Measurements from ENCODE around the gene TRAF4.
A peak's percentile ranks its signal among the peaks of the same experiment; 100 is the strongest.

Gene TRAF4, protein sequence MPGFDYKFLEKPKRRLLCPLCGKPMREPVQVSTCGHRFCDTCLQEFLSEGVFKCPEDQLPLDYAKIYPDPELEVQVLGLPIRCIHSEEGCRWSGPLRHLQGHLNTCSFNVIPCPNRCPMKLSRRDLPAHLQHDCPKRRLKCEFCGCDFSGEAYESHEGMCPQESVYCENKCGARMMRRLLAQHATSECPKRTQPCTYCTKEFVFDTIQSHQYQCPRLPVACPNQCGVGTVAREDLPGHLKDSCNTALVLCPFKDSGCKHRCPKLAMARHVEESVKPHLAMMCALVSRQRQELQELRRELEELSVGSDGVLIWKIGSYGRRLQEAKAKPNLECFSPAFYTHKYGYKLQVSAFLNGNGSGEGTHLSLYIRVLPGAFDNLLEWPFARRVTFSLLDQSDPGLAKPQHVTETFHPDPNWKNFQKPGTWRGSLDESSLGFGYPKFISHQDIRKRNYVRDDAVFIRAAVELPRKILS

GRCh38 chr17:28743243-28744103 lies at the start of gene TRAF4:
TSS of gene TRAF4 (plus strand) at chr17:28744011. CDS start at chr17:28744113, 102 bp downstream.
- peak; percentile 53 for DNase-seq (ENCODE audit: low read depth)

GRCh38 chr17:28698253-28698941 lies 45.4 kb upstream of the TRAF4 start:
- DNase-seq (ENCODE audit: low read depth): no peak

DNA sequence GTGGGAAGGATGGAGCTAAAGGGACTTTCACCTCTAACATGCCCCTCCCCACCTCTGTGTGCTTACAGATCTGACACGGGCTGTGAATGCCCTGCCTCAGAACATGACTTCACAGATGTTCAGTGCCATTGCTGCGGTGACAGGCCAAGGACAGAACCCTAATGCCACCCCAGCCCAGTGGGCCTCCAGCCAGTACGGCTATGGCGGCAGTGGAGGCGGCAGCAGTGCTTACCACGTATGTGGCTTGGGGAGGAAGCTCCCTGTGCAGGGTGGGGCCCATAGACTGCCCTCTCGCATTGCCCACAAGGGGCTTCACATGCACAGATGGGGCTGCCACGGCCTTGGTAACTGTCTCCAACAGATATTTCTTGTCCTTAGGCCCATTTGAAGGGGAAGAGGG lies 43.5 kb upstream of the TRAF4 start:
- no peak for DNase-seq (ENCODE audit: low read depth)

DNA sequence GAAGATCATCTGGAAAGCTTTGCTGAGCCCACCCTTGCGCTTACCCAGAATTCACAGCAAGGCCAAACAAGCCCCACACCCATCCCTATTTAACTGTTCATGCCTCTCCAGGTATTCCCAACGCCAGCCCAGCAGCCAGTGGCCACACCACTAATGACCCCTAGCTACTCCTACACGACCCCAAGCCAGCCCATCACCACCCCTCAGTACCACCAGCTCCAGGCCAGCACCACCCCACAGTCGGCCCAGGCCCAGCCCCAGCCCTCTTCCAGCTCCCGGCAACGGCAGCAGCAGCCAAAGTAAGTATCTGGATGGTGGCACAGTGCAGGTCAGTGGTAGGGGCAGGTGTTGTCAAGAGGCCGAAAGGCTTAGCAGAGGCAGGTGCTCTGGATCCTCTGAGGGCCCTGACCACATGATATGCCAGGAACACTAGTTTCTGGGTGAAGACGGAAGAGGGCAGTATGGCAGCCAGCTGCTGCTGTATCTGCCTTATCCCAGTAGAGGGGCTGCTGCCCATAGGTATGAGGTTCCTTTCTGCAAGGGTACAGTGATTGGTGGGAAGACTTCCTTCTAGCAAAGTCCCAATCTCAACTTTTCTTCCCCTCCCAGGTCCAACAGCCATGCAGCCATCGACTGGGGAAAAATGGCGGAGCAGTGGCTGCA lies 42.9 kb upstream of the TRAF4 start:
- DNase-seq (ENCODE audit: low read depth): no peak

DNA sequence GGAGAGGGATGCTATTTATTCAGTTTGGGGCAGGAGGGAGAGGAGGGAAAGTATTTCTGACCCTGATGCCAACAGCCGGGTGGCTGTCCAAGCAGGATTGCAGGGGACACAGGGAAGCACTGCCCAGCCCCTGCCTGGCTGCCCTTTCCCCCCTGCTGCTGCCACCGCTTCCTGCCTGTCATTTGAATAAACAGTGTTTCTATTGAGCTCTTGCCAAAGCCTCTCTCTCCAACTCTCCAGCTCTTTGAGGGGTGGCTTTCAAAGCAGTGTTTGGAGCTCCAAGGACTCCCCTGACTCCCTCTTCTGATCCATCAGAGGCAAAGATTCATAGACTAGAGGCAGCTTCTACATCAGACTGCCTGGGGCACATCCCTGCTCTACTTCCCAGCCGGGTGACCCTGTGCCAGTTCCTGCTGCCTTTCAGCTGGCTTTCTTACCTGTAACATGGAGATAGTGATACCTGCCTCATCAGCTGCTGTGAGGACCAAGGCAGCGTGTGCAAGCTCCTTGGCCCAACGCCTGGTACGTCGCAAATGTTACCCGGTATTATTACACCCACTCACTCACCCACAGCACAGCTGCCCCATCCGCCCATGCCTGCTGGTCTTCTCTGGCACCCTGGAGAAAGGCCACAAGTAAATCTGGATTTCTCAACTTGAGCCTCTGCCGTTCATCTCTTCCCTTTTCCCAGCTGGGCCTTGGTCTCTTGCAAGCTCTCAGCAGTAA lies 41.6 kb upstream of the TRAF4 start:
- DNase-seq (ENCODE audit: low read depth): no peak

GRCh38 chr17:28702752-28703150 lies 41.1 kb upstream of the TRAF4 start:
- DNase-seq (ENCODE audit: low read depth): no peak

DNA sequence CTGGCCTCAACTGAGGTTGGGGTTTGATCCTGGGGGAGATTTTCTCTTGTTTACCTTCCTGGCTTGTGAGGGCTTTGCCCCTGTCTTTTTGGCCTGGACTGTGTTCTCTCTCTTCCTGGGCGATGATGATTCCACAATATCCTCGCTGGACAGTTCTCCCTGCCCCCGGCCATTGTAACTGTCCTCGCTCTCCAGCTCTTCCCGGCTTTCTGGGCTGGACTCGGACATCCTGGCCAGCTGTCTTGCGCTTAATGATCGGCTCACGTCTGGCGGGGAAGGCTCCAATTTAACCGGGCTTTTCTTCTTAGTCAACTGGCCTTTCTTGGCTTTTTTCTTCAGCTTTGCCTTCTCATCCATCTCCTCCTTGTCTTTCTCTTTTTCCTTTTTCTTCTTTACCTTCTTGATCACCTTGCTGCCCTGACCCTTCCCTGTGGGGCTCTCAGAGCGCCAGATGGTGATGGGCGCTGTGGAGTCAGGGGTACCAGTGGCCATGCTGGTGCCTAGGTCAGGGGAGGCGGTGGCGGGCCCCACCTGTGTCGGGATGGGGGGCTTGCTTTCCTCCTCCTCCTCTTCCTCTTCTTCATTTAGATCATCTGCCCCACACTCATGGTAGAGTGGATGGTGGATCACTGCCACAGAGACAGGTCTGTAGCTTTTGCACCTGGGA lies 40.1 kb upstream of the TRAF4 start:
- no peak for DNase-seq (ENCODE audit: low read depth)

- DNase-seq (ENCODE audit: low read depth): no peak
These were observed 39.5 kb upstream of the TRAF4 start for GRCh38 chr17:28704219-28704858.

- no peak for DNase-seq (ENCODE audit: low read depth)
These were observed 38.6 kb upstream of the TRAF4 start for GRCh38 chr17:28705074-28705659.

GRCh38 chr17:28705728-28706334 lies 38.0 kb upstream of the TRAF4 start:
- no peak for DNase-seq (ENCODE audit: low read depth)

DNA sequence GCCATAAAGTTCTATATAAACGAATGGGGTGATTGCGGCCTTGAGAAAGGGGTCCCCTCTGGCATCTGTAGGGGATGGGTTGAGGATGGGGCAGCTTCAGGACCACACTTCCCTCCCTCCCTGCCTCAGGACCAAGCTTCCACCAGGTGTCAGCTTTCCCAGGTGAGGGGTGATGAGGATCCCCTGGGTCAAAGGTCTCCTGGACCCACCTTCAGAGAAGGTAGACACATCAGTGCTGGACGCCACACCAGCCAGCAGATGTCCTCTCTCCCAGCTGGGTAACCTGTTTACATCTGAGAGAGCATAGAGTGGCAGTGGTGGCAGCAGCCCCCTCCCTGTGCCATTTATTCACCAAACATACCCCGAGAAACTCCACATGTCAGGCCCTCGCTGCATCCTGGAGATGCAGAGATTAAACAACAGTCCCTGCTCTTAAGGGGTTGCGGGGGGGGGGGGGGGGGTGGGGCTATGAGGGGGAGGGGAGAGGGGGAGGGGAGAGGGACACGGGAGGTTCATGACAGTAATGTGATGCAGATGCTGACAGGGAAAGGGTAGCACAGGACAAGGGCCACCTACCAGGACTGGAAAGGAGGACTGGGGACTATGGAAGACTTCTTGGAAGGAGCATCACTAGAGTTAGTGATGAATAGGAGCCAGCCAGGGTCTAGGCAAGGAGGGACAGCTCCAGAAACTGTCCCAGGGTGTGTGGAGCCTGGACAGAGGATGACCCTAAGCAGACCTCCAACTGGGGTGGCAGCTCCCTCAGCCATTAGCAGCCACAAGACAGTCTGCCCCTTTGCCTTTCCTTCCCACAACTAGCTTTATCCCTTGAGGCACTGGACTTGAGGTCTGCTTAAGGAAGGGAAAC lies 37.1 kb upstream of the TRAF4 start:
- no peak for DNase-seq (ENCODE audit: low read depth)

GRCh38 chr17:28707339-28707720 lies 36.5 kb upstream of the TRAF4 start:
- no peak for DNase-seq (ENCODE audit: low read depth)

GRCh38 chr17:28710861-28711722 lies 32.7 kb upstream of the TRAF4 start:
- DNase-seq (ENCODE audit: low read depth): peak; percentile 83

DNA sequence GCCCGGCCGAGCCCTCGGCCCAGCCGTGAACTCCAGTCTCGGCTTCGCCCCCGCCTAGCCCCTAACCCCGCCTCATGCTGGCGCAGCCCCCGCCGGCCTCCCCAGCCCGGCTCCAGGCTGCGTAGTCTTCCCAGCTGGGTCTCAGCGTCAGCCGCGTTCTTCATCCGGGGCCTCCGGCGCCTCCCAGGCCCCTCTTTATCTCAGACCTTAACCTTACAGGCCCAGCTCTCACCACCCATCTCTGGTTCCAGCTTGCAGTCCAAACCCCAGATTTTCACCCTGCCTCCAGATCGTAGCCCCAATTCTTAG lies 32.1 kb upstream of the TRAF4 start, which contains the start of gene PROCA1:
TSS of gene PROCA1 (minus strand) at position 166 of the 309 bp plus-strand sequence. CDS start 228 bp downstream, outside the sequence.
- no peak for DNase-seq (ENCODE audit: low read depth)

- DNase-seq (ENCODE audit: low read depth): no peak
These were observed 31.6 kb upstream of the TRAF4 start for GRCh38 chr17:28712032-28712704.

GRCh38 chr17:28712705-28713415 lies 31.0 kb upstream of the TRAF4 start:
- no peak for DNase-seq (ENCODE audit: low read depth)
